ENCODE data around the gene CTRL.

Gene CTRL

GRCh38 chr16:67963662-67964321 lies 32.1 kb upstream of the CTRL start:
- DNase-seq (ENCODE audit: insufficient read length, low spot score), result no peak
- no peak for FAIRE-seq

GRCh38 chr16:67963292-67963661 lies 31.6 kb upstream of the CTRL start:
- no peak for DNase-seq (ENCODE audit: insufficient read length, low spot score)
- FAIRE-seq, result no peak

- peak; percentile 20 for FAIRE-seq
- no peak for DNase-seq (ENCODE audit: insufficient read length, low spot score)
Measured at GRCh38 chr16:67962135-67962534, 30.5 kb upstream of the CTRL start.

- no peak for DNase-seq (ENCODE audit: insufficient read length, low spot score)
- no peak for FAIRE-seq
Measured at GRCh38 chr16:67961551-67961957, 29.9 kb upstream of the CTRL start.

DNA sequence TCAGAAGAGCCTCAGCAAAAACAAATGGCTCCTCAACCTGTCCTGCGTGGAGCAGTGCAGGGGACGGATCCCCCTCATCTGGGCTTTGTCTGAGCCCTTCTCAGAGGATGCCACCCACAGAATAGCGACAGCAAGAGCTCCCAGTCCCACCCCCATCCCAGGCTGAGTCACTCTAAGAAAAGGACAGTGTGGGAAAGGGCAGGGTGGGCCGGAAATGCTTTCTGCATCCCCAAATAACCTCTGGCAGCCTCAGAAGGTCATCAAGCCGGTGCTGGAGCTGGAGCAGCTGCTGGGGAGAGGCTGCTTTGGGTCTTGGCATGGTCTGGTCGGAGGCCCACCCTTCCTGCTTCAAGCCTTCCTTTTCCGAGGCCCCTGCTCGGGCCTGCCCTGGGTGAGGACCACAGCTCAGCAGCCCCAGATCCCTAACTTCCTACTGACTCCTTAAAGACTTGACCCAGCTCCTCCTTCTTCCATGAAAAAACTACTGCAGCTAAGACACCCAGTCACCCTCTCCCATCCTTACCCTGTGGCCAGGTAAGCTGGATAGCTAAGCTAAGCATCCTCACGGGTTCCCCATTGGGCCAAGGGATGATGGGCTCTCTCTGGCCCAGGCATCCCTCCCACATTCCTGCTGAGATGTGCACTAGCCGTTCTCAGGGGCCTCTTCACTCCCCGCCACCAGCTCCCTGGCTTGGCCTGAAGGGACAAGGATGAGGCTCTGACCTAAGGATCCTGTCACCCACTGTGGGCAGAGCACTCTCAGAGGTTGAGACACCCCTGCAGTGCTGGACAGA lies 28.1 kb upstream of the CTRL start:
- FAIRE-seq, result no peak
- peak; percentile 66 for DNase-seq (ENCODE audit: insufficient read length, low spot score)

DNA sequence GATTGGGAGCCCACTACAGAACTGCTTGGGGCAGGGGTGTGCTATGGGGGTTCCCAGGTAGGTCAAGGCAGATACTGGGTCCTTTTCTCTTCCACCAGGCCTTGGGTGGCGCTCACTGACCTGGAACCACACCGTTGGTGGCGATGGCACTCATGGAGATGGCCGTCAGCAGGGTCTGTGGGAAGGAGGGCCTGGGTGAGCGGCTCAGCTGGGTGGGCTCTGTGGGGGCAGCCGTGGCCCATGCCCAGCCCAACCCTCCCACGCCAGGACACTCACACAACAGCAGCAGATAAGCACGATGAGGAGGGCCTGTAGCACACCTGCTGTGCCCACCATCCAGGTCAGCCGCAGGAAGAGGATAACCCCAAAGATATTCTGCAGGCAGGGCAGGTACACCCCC lies 26.0 kb upstream of the CTRL start:
- FAIRE-seq (no peak), DNase-seq (ENCODE audit: insufficient read length, low spot score) (no peak)

- DNase-seq (ENCODE audit: insufficient read length, low spot score), result no peak
- FAIRE-seq, result no peak
Measured at GRCh38 chr16:67954421-67955196, 22.9 kb upstream of the CTRL start.

- FAIRE-seq (no peak), DNase-seq (ENCODE audit: insufficient read length, low spot score) (no peak)
Measured at GRCh38 chr16:67953641-67954375, 22.1 kb upstream of the CTRL start.

DNA sequence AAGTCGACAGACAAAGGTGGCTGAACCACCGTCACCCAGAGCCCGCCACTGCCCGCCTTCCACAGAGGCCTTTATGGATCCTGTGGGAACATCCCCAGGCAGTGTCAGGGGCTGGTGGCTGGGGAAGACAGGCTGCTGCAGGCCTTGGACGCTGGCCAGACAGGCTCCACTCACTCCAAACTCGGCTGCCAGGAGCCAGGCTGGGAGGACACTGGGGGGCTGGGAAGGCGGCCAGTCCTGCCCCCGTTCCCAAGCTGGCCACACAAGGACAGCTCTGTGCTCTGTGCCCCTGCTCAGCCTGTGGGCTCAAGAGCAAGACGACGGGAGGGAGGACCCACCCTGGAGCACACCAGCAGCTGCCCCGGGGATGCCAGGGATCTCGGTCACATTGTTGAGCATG lies 19.8 kb upstream of the CTRL start:
- FAIRE-seq (no peak), DNase-seq (ENCODE audit: insufficient read length, low spot score) (no peak)

DNA sequence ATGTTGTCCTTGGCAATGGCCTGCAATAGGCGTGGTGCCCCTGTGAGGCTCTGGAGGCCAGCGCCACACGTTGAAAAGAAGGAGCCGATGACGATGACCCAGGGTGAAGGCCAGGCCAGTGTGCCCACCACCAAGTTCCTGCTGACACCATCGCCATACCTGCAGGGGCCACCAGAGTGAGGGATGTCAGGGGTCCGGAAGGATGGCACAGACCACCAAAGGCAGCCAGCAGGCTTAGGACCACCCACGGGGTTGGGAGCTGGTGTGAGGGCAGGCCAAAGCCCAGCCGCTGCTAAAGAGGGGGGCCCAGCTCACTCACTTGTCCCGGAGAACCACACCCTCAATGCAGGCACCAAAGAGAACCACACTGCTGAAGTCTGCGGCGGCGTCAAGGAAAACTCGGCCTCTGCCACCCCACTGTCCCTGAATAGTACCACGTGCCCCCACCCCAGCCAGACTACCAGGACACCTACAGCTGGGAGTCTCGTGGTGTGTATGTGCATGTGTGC lies 18.7 kb upstream of the CTRL start:
- no peak for DNase-seq (ENCODE audit: insufficient read length, low spot score)
- no peak for FAIRE-seq

DNA sequence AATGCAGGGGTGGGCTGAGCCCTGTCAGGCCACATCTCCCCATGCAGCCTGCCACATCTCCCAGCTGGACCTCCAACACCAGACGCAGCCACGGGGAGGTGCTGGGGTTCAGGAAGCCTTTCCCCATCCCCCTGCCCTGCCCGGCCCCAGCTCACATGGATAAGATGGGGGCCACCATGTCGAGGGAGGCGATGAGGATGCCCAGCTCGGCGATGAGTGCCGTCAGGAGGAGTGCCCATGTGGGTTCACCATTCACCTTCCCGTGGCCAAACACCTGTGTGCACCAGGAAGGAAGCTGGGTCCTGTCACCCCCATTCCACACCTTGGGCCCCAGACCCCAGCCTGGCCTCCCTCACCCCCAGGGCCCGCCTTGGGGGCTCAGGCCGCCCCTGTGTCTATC lies 18.0 kb upstream of the CTRL start:
- peak; percentile 40 for FAIRE-seq
- no peak for DNase-seq (ENCODE audit: insufficient read length, low spot score)

DNA sequence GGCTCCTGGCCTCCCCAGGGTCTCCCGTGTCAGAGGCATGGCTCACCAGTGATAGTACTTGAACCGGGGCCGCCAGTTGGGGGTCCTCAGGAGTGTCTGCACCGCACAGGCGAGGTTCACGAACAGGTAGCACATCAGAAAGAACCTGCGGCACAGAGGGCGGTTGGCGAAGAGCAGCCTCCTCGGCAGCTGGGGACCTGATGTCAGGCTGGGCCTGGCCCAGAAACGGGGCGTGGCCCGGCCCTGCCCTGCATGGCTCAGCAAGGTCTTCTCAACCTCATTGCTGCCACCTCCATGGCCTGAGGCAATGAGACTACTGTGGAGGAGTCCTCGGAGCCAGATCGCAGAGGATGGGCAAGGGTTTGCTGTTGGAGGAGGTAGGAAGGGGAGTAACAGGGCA lies 16.4 kb upstream of the CTRL start:
- FAIRE-seq, result no peak
- no peak for DNase-seq (ENCODE audit: insufficient read length, low spot score)

DNA sequence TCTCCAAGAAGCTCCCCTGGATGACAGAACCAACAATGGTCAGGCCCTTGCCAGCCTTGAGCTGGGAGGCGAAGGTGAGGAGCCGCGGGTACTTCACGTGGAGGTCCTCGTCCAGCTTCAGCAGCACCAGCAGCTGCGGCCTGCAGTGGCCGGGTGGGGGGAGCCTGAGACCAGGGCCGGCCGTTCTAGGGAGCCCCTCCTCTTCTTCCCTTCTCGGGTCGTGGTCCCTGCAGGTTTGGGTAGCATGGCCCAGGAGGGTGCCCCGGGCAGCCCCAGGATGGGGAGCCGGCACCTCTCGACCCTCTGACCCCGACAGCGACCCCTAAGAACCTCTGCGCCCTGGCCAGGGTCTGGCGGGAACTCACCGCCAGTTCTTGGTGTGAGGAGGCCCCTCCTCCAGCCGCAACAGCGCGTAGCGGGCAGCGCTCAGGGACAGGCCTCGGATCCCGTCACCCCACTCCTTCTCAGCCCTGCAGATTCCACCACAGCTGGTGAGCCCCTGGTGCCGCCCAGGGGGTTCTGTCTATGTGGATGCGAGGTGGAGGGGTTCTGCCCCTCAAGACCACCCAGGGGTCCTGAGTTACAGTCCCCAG lies 15.4 kb upstream of the CTRL start:
- no peak for DNase-seq (ENCODE audit: insufficient read length, low spot score)
- FAIRE-seq, result no peak

- DNase-seq (ENCODE audit: insufficient read length, low spot score) (no peak), FAIRE-seq (peak; percentile 33)
Measured at GRCh38 chr16:67946128-67946569, 14.5 kb upstream of the CTRL start.

GRCh38 chr16:67945392-67945933 lies 13.8 kb upstream of the CTRL start:
- FAIRE-seq, result no peak
- no peak for DNase-seq (ENCODE audit: insufficient read length, low spot score)

DNA sequence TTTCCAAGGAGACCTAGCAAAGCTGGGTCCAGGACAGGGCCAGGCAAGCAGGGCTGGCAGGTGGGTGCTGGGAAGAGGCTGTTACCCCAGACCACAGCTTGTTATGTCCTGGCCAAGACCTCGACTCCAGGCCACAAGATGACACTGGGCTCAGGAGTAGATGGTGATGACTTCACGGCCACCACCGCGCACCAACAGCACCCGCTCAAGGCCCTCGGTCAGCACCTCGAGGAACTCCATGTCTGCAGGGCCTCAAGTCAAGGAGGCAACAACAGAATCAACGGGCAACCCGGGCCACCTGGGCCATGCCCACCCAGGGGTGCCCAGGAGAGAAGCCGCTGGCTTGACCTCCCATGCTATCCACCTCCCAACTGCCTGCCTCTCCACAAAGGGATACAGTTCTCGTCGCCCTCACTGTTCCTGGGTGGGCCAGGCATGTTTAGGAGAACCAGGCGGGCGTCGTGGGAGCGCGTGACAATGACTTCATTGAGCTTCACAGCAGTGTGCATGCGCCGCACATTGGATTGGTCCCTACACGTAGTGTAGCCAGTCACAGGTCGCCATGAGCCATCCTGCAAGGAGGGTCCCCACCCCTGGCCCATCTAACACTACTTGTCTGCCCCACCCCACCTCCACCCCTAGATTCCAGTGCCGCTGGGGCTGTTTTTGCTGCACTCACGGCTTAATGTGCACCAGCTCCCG lies 13.2 kb upstream of the CTRL start:
- FAIRE-seq, result no peak
- DNase-seq (ENCODE audit: insufficient read length, low spot score), result no peak

DNA sequence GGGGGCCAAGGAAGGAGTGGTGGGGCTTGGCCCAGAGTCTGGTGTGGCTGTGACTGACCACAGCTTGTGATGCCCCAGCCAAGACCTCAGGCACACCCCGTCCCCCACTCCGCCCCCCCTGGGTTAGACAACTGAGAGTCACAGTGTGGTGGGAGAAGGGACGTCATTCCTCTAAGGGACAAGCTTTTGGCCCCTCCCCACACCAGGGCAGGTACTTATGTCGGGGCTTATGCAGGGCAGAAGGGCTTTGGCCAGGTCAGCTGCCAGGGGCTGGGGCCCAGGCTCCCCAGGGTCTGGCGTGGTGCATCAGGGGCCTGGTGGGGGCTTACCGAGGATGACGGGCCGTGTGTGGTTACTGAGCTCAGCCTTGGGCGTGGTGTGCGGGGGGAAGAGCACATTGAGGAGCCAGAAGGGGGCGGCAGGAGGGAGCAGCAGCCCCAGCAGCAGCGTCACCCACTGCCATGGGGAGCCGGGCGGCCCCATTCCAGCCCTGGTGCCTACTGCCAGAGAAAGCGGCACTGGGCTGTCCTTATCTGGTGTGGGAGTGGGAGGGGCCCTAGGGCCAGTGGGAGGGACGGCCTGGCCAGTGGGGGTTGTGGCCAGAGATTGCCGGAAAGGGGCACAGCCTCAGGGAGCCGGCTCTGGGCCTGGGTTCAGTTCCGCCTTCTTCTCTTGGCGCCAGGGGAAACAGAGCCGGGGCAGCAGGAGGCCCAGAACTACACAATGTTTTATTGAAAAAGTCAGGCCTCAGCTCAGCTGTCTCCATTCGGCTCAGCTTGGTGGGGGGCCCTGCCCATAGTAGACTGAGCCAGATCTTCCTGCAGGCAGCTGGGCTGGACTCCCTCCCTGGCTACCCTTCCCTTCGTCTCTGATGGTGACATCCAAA lies 12.2 kb upstream of the CTRL start, which contains the start of gene LCAT:
Gene LCAT, minus strand, starts transcription at position 502 of the 886 bp plus-strand sequence. Its CDS starts 19 bp downstream, at position 483.
- FAIRE-seq, result no peak
- DNase-seq (ENCODE audit: insufficient read length, low spot score), result no peak

DNA sequence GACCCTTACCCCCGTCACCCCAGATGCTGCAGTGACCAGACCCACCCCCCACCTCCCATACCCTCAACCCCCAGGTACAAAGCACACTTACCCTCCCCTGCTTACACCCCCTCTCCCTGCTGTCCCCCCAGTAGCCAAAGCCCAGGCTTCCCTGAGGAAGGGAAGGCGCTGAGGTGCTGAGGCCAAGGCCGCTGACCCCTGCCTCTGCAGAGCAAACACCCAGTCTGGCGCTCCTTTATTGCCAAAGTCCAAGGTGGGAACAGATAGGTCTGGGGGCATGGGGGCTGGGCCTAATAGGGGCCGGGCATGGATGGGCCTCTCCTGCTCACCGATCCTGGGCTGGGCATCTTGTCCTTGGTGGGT lies 11.6 kb upstream of the CTRL start:
- no peak for DNase-seq (ENCODE audit: insufficient read length, low spot score)
- FAIRE-seq, result no peak

Data from HTR-8/SVneo (cell line).